Fibroblast of pulmonary artery (primary cell): ENCODE data around the gene CAGE1.

Source experiments
- DNase-seq: peaks from one replicate; pipeline ENCODE4 v3.0.0-alpha.2; 2010; ENCODE audit warnings: low read depth
- H3K4me3 ChIP-seq: replicated peaks from 2 replicates; pipeline ENCODE4 v1.5.1; 2011; ENCODE audit warnings: low read depth, mild to moderate bottlenecking, control low read depth, low read length, moderate library complexity
- TF ChIP-seq, protein P1 (sequence below): IDR thresholded peaks from 2 replicates; pipeline ENCODE4 v1.5.1; 2011; ENCODE audit warnings: mild to moderate bottlenecking, control low read depth, low read length, inconsistent platforms; ENCODE audit errors: missing control alignments

CAGE1 gene

DNA sequence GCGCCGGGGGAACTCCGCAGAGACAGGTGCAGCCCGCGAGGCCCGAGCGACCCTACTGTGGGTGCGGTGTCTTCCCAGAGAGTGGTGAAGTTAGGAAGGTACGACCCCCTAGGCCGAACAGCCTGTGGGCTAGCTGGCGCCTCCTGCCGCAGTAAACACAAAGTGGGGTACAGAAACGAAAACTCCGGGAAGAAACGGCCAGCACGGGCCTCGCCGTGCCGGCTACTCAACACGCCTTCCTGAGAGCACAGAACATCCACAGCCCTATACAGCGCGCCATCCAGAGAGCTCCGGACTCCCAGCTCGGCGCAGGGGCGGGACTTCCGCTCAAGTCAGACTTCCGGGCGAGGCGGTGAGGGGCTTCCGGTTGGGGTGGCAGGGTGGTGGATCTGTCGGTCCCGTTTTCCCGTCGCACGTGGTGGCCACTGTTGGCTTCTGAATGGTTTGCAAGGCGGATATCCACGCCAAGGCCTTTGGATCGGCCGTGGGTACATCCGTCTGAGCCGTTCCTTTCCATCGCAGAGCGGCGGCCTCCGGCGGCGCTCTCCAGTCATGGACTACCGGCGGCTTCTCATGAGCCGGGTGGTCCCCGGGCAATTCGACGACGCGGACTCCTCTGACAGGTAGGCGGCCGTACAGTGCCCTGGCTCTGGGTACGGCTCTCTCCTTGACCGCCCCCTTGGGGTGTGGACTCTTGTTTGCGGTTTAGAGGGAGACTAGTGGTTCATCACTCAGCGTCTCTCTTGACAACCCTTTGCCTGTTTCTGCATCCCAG is at the start of gene CAGE1, which contains the start of gene RIOK1:
Gene CAGE1 (minus strand): TSS at position 292 of the 775 bp plus-strand sequence. CDS start 2,569 bp downstream, outside the sequence.
Gene RIOK1 (plus strand): TSS at position 358 of the 775 bp plus-strand sequence. CDS start 195 bp downstream, at position 553.
- DNase-seq, result peak; percentile 95
- TF ChIP-seq, protein P1, sequence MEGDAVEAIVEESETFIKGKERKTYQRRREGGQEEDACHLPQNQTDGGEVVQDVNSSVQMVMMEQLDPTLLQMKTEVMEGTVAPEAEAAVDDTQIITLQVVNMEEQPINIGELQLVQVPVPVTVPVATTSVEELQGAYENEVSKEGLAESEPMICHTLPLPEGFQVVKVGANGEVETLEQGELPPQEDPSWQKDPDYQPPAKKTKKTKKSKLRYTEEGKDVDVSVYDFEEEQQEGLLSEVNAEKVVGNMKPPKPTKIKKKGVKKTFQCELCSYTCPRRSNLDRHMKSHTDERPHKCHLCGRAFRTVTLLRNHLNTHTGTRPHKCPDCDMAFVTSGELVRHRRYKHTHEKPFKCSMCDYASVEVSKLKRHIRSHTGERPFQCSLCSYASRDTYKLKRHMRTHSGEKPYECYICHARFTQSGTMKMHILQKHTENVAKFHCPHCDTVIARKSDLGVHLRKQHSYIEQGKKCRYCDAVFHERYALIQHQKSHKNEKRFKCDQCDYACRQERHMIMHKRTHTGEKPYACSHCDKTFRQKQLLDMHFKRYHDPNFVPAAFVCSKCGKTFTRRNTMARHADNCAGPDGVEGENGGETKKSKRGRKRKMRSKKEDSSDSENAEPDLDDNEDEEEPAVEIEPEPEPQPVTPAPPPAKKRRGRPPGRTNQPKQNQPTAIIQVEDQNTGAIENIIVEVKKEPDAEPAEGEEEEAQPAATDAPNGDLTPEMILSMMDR, result no peak
- peak within 1 kb of the TSS; percentile 85 for H3K4me3 ChIP-seq

DNA sequence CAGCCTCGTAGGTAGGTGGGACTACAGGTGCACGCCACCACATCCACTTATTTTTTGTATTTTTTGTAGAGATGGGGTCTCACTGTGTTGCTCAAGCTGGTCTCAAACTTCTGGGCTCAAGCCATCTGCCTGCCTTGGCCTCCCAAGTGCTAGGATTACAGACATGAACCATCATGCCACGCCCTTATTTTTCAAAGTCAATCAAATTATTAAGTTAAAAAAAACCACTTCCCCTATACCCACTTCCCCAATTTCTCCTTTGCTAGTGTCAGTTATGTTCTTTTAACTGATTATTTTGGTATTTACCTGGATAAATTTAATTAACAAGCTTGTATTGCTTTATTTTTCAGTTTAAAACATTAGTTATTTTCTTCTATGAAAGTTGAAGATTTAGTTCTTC is 49.7 kb upstream of the CAGE1 start:
- no peak overlapping the region for H3K4me3 ChIP-seq
- no peak for DNase-seq
- TF ChIP-seq, protein P1, result no peak

DNA sequence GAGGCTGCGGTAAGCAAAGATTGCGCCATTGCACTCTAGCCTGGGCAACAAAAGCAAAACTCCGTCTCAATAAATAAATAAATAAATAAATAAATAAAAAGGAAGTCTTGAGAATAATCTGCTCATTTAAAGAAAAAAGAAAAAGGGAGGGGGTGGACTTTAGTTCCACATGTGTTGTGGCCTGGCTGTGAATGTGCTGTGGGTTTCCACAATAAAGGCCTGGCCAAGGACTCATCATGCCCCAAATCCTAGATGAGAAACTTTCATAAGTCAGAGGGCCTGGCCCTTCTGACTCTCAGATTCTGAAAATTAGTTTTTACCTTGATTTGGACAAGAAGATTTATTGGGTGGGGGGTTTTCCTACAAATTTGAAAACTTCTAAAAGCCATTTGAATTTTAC is 48.5 kb upstream of the CAGE1 start:
- TF ChIP-seq, protein P1, result no peak
- no peak for DNase-seq
- no peak overlapping the region for H3K4me3 ChIP-seq

DNA sequence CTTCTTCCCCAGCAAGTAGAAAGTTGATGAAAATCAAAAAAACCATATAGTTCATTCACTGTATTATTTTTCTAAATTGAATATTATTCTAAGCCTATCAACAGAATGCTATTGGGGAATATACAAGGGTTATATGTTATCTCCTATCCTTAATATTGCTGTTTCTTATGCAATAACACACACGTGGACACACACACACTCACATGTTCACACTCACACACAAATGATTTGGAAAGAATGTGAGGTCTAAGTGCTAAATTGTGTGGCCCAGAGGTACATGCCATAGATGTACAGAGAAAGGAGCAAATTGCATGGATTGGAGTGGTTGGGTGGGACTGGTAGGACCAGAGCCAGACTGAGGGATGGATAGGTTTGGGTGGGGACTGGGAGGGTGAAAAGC is 45.1 kb upstream of the CAGE1 start:
- TF ChIP-seq, protein P1, result no peak
- H3K4me3 ChIP-seq, result no peak overlapping the region
- no peak for DNase-seq

DNA sequence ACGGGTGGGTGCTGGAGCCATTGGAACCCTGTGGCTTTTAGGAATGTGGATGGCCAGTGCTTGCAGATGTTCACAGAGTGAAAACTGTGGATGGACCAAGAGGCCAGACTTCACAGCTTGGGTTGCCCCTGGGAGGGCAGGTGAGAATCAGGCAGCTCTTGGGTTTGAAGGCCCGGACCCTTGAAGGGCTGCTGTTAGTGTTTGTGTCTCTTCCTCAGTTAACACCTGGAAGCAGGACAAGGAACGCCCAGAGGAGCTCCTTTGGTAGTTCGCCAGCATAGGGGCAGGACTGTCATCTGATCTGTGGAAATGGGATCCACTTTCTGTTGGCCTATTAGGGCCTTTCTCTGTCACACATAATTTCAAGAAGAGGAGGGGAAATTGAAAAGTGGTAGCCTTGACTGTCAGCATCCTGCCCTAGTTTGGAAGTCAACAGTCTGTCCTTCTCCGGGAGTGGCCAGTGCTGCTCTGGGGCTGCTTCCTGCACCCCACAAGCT is 43.6 kb upstream of the CAGE1 start:
- no peak for DNase-seq
- no peak overlapping the region for H3K4me3 ChIP-seq
- TF ChIP-seq, protein P1, result no peak

DNA sequence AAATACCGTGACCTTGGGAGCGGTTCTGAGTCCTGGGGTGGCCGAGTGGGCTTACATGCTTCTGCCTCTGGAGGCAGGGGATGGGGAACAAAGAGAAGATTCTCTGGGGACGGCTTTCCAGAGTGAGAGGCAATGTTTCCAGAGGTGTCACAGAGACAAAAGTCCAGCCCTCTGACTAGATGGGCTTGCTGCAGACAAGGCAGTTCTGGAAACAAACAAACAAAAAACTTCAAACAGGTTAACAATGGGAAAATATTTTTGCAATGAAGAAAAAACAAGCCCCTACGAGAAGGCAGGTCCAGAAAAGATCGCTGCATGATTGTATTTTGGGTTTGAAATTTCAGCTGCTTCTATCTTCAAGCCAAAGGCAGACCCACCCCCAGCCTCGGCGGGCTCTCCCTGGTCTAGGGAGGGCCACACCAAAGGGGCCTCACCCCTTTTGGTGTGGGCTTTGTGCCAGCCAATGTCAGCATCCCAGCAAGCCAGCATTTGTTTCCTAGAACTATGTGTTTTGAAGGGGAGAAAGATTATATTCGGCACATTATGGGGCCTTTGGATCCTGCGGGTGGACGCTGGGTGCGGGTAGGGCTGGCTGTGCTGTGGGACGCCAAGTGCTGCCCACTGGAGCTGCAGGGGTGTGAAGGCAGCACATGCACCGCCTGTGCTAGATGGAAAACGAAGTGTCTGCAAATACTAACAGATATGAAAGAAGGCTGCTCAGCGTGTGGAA is 43.0 kb upstream of the CAGE1 start:
- DNase-seq, result no peak
- TF ChIP-seq, protein P1, result no peak
- H3K4me3 ChIP-seq, result no peak overlapping the region
